ENCODE results near the gene TMEM94. TPM values are rescaled to one million over a fixed set of nuclear protein-coding genes. Genes with fewer than 3 reads are reported as not detected.

The TMEM94 gene
- total RNA-seq, 1 experiment from 2014 or later, result 61.4 TPM

DNA sequence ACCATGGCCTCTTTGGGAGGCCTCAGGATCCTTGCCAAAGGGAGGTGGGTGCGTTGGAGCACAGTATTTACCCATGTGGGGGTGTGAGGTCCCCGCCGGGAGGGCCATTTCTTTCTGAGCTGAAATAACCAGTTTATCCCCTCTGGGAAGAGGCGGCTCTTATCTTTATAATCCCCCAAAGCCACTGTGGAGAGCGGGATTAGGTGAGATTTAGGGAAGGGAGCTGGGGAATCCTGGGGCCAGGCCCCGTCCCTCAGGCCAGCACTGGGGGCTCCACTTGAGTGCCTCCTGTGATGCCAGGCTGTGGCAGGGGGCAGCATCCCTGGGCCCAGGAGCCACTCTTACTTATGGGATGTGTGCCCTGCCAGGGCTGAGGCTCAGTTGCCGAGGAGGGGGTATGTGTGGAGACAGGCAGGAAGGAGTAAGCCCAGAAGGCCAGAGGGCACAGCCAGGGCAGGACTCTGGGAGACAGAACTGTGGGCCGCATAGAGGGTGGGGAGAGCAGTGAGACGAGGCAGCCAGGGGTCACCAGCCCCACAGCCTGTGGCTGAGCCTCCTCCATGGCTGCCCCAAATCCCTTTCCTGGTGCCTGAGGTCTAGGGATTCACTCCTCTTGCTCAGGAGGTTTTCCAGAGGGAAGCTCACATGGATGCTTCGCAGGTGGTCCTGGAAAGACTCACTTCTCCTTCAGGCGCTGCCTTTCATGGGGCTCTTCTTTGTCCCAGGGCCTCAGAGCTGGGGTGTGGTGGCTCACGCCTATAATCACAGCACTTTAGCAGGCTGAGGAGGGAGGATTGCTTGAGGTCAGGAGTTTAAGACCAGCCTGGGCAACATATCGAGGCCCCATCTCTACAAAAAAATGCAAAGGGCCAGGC is 25.0 kb downstream of the TMEM94 start:
- TF ChIP-seq, protein P1, sequence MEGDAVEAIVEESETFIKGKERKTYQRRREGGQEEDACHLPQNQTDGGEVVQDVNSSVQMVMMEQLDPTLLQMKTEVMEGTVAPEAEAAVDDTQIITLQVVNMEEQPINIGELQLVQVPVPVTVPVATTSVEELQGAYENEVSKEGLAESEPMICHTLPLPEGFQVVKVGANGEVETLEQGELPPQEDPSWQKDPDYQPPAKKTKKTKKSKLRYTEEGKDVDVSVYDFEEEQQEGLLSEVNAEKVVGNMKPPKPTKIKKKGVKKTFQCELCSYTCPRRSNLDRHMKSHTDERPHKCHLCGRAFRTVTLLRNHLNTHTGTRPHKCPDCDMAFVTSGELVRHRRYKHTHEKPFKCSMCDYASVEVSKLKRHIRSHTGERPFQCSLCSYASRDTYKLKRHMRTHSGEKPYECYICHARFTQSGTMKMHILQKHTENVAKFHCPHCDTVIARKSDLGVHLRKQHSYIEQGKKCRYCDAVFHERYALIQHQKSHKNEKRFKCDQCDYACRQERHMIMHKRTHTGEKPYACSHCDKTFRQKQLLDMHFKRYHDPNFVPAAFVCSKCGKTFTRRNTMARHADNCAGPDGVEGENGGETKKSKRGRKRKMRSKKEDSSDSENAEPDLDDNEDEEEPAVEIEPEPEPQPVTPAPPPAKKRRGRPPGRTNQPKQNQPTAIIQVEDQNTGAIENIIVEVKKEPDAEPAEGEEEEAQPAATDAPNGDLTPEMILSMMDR (conservative IDR thresholded peaks at IDR 0.05), result no peak
- Histone ChIP-seq H2AFZ (ENCODE audit: low read length) (no peak overlapping the region), H3K27me3 (ENCODE audit: insufficient read depth, low read length) (no peaks in the 10 kb centered on the region), H3K4ac (ENCODE audit: low read depth, low read length) (no peak overlapping the region), H3K18ac (ENCODE audit: insufficient read length, low read depth, low read length) (no peak overlapping the region), H4K20me1 (ENCODE audit: control insufficient read depth, insufficient read depth, insufficient read length) (no peaks in the 10 kb centered on the region), H3K4me1 (ENCODE audit: insufficient read depth, low read length) (no peaks in the 10 kb centered on the region), H2BK120ac (ENCODE audit: low read depth, low read length, poor library complexity, severe bottlenecking) (no peak overlapping the region), H3K27ac (ENCODE audit: insufficient read length, low read depth, low read length) (no peak overlapping the region), H2BK5ac (ENCODE audit: insufficient read length, low read length) (no peak overlapping the region), H3K23me2 (ENCODE audit: insufficient read length, low read depth, low read length, poor library complexity, severe bottlenecking) (no peaks in the 10 kb centered on the region), H2AK5ac (ENCODE audit: insufficient read length, low read length) (no peak overlapping the region), H2BK15ac (ENCODE audit: low read depth, low read length) (no peak overlapping the region), H2BK12ac (ENCODE audit: insufficient read length, low read depth, low read length) (no peak overlapping the region), H3T11ph (ENCODE audit: low read length) (no peak overlapping the region), H3K9ac (ENCODE audit: extremely low read depth, insufficient read length, low read length) (no peak overlapping the region), H3K79me1 (ENCODE audit: insufficient read depth, low read depth, low read length, poor library complexity, severe bottlenecking) (no peaks in the 10 kb centered on the region), H3K56ac (ENCODE audit: insufficient read length, low read depth, low read length) (no peak overlapping the region), H3K4me2 (ENCODE audit: insufficient read depth, insufficient read length, low read length) (no peak overlapping the region), H4K91ac (ENCODE audit: insufficient read length, low read depth, low read length) (no peak overlapping the region), H3K23ac (ENCODE audit: insufficient read length, low read depth, low read length) (no peak overlapping the region), H3K79me2 (ENCODE audit: insufficient read depth, low read length) (no peaks in the 10 kb centered on the region), H3K9me3 (ENCODE audit: control insufficient read depth, low read depth, low read length) (no peaks in the 10 kb centered on the region), H4K5ac (ENCODE audit: insufficient read length, low read depth, low read length) (no peak overlapping the region), H4K8ac (replicated peaks; ENCODE audit: insufficient read length, low read depth, low read length) (no peak overlapping the region), H2BK20ac (ENCODE audit: low read depth, low read length, poor library complexity, severe bottlenecking) (no peak overlapping the region), H3K14ac (ENCODE audit: insufficient read depth, low read length) (no peak overlapping the region; the same call in 1 of the 2 replicates)
- H3K4me1 Mint-ChIP-seq, result peaks cover 19 to 30% of the 10 kb centered on the region in 2 experiments
- peaks cover 3 to 11% (median 11%) of the 10 kb centered on the region in 3 experiments; a peak in 3 of 7 replicates for H3K36me3 Mint-ChIP-seq (ENCODE audit: insufficient read depth in 1 of 3, low read depth in 3 of 3)
- H3K27ac Mint-ChIP-seq, result peak overlapping the region; percentile 83 to 90 (median 89); a peak in 4 of 7 replicates
- no peaks in the 10 kb centered on the region for H3K9me3 Mint-ChIP-seq
- no CpG with 5 or more reads among the region's 13 CpGs for WGBS (ENCODE audit: extremely low coverage, insufficient read length, low lambda C conversion rate)
- DNase-seq, result no peak
- no peaks in the 10 kb centered on the region for H3K27me3 Mint-ChIP-seq (ENCODE audit: low read depth)
- no peak overlapping the region for H3K4me3 Mint-ChIP-seq
